Mucosa of descending colon (tissue), 3 donors: ENCODE measurements around the gene SPOCK1. TPM values are rescaled to one million over a fixed set of nuclear protein-coding genes. Genes with fewer than 3 reads are reported as not detected.
A peak's percentile ranks its signal among the peaks of the same experiment; 100 is the strongest.

ENCODE experiments used
- ATAC-seq: fragments of 200-7000 bp; cut with Tn5 transposase; one replicate; pipeline ENCODE4 v1.9.1; 2020; ENCODE audit warnings: mild to moderate bottlenecking, moderate library complexity
- DNase-seq, 3 donors: peaks; one replicate each; pipeline ENCODE4 v3.0.0-alpha.2; 2020
- H3K36me3 ChIP-seq: fragments of 200-600 bp; one replicate; pipeline ENCODE4 v1.8.0; 2021; ENCODE audit warnings: low read depth, mild to moderate bottlenecking
- H3K4me1 ChIP-seq: fragments of 200-600 bp; one replicate; pipeline ENCODE4 v1.8.0; 2021; ENCODE audit warnings: low read depth, mild to moderate bottlenecking
- H3K4me3 ChIP-seq: fragments of 200-600 bp; one replicate; pipeline ENCODE4 v1.8.0; 2021; ENCODE audit warnings: mild to moderate bottlenecking
- H3K9me3 ChIP-seq: fragments of 200-600 bp; one replicate; pipeline ENCODE4 v1.8.0; 2021; ENCODE audit warnings: mild to moderate bottlenecking
- intact Hi-C, 2 donors: fragments of 100-400 bp; cut with DNase I in 1 of 2; cut with micrococcal nuclease in 1 of 2; formaldehyde crosslinking; loops; one replicate each; pipeline versions ENCODE4 v1.11.0 to v1.11.1; 2022; cut with DNase I, micrococcal nuclease
- total RNA-seq, 3 donors: library from RNA; stranded (reverse); fragmentation: NEBNext Ultra II Directional in 2 of 3; extraction: Animal tissue kit (Norgen Biotek cat#: 25700) in 2 of 3; gene quantifications; one replicate each; pipeline versions ENCODE4 v1.2.1 to v1.2.4, GENCODE V29; 2021 to 2023
- TF ChIP-seq, protein P1 (sequence below): fragments of 200-600 bp; IDR thresholded peaks from one replicate; pipeline ENCODE4 v1.8.0; 2022; ENCODE audit warnings: antibody characterized with exemption, mild to moderate bottlenecking
- donor health status: DM: no; HTN: no; CAD: no; lungs with moderate emphysema.
- donor health status: DM: no; HTN: no; CAD: no.
- donor health status: DM: no; HTN: yes; CAD: no.

The SPOCK1 gene
- total RNA-seq, 3 donors from 2014 or later = 1.8 to 55.5 (median 7.9) TPM

DNA sequence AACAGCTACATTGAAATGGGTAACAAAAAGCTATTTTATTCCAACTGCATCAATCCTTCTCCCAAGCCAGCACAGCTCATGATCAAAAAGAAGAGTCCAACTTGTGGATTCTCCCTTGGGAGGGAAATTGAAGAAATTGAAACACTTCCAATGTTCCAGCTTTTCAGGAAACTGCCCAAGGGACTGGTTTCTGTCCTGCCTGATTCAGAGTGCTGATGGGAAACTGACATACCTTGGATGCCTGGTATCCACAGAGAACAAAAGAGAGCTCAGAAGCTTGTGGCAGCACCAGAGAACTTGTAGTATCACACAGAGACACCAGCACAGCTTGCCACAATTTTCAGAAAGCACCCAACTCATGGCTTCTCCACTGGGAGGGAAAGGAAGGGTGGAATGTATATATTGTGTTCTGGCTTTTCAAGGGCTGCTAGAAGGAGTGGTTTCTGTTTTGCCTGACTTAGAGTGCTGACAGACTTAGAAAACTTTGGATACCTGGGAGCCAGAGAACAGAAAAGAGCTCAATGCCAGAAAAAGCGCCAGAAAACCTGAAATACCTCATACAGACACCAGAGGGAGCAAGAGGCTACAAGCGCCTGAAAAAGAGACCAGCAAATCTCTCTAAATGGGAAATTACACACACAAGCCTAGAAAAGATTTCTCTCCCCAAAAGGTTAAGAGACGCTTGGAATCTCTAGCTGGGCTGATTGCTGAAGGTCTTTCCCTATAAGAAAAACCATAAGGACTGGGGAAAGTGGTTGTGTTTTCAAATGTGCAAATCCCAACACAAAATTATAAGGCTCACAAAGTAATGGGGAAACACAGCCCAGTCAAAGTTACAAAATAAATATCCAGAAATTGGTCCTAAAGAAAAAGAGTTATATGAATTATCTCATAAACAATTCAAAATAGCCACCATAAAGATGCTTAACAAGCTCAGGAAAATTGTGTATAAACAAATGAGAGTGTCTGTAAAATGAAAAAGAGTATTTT lies 178.8 kb downstream of the SPOCK1 start:
- Histone ChIP-seq H3K4me3 (no peak overlapping the region), H3K9me3 (no peaks in the 10 kb centered on the region), H3K36me3 (no peaks in the 10 kb centered on the region), H3K4me1 (no peaks in the 10 kb centered on the region)
- TF ChIP-seq, protein P1, sequence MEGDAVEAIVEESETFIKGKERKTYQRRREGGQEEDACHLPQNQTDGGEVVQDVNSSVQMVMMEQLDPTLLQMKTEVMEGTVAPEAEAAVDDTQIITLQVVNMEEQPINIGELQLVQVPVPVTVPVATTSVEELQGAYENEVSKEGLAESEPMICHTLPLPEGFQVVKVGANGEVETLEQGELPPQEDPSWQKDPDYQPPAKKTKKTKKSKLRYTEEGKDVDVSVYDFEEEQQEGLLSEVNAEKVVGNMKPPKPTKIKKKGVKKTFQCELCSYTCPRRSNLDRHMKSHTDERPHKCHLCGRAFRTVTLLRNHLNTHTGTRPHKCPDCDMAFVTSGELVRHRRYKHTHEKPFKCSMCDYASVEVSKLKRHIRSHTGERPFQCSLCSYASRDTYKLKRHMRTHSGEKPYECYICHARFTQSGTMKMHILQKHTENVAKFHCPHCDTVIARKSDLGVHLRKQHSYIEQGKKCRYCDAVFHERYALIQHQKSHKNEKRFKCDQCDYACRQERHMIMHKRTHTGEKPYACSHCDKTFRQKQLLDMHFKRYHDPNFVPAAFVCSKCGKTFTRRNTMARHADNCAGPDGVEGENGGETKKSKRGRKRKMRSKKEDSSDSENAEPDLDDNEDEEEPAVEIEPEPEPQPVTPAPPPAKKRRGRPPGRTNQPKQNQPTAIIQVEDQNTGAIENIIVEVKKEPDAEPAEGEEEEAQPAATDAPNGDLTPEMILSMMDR = peak; percentile 70
- peak; percentile 61 for ATAC-seq
- intact Hi-C loops = loop anchor here in 1 of 2 donors (5.0 kb wide), 1 partner anchor 182 kb away; no protein-coding TSS in a partner anchor
- DNase-seq = peak in 1 of 3 donors; percentile 63

DNA sequence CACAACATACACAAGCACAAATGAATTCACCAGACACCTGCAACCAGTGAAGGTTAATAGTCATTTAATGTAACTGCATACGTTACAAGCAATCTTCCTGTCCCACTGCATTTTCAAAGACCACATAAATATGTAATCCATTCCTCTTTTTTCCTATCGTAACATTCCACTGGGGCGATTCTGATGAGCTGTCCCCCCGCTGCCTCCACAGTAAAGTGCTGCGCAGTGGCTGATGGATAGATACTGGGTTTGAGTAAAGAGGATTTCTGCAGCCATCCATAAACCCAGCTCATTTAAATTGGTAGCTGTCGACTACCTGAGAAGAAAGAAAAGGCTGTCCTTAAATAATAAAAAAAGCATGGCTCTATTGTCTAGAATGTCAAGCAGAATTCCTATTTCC lies 181.1 kb downstream of the SPOCK1 start:
- no peaks in the 10 kb centered on the region for H3K4me1 ChIP-seq
- intact Hi-C loops = no loop called here
- DNase-seq (no peak), ATAC-seq (no peak)
- TF ChIP-seq, protein P1 = no peak
- no peaks in the 10 kb centered on the region for H3K9me3 ChIP-seq
- no peak overlapping the region for H3K4me3 ChIP-seq
- no peaks in the 10 kb centered on the region for H3K36me3 ChIP-seq

GRCh38 chr5:137316346-137316736 lies 182.8 kb downstream of the SPOCK1 start:
- no peak for ATAC-seq
- Histone ChIP-seq H3K4me1 (no peaks in the 10 kb centered on the region), H3K9me3 (no peaks in the 10 kb centered on the region), H3K4me3 (no peak overlapping the region), H3K36me3 (no peaks in the 10 kb centered on the region)
- TF ChIP-seq, protein P1 = no peak
- DNase-seq = no peak
- intact Hi-C loops = no loop called here

- ATAC-seq = no peak
- Histone ChIP-seq H3K4me1 (no peaks in the 10 kb centered on the region), H3K36me3 (no peaks in the 10 kb centered on the region), H3K4me3 (no peak overlapping the region), H3K9me3 (no peaks in the 10 kb centered on the region)
- no peak for DNase-seq
- TF ChIP-seq, protein P1 = no peak
- intact Hi-C loops = no loop called here
These were observed 183.4 kb downstream of the SPOCK1 start for GRCh38 chr5:137315534-137316345.

GRCh38 chr5:137315109-137315508 lies 184.0 kb downstream of the SPOCK1 start:
- H3K4me1 ChIP-seq = no peaks in the 10 kb centered on the region
- DNase-seq (no peak), ATAC-seq (no peak)
- H3K4me3 ChIP-seq = no peak overlapping the region
- no peaks in the 10 kb centered on the region for H3K36me3 ChIP-seq
- TF ChIP-seq, protein P1 = no peak
- intact Hi-C loops = no loop called here
- H3K9me3 ChIP-seq = no peaks in the 10 kb centered on the region
